Stimulated activated CD8-positive, alpha-beta memory T cell treated with anti-CD3 and anti-CD28 coated beads, Interleukin-12 subunit alpha, Interleukin-12 subunit beta, amount 100 ng/mL, for 24 hours (primary cell): ENCODE measurements around the gene RHEX.
"Not testable (repeated sequence)": the region's sequence is repeated elsewhere in the genome, so short reads cannot be mapped to it uniquely, and the experiment has no call there.

Source experiments
- DNase-seq: peaks from one replicate; pipeline ENCODE4 v3.0.0-alpha.2; 2020; ENCODE audit errors: extremely low read depth

The RHEX gene

GRCh38 chr1:206030191-206030590 lies 22.8 kb upstream of the RHEX start:
- no peak for DNase-seq

DNA sequence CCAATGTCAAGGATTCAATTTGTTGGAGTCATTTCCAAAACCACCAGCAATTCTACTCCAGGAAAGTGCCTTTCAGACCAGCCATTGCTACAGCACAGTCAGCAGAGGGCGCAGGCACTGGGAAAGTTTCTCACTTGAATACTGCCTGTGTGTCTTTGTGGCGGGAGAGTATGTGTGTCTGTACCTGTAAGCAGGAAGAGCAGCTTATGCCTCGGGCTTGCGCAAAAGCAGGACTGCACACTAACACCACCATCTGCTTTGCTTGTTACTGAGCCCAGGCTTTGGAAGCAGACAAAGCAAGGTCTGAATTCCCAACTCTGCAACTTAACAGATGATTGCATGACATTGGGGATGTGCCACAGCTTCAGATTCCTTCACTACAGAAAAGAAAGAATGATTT lies 22.3 kb upstream of the RHEX start:
- DNase-seq, result no peak

GRCh38 chr1:206032380-206033140 lies 20.4 kb upstream of the RHEX start:
- no peak for DNase-seq

GRCh38 chr1:206035027-206035426 lies 17.9 kb upstream of the RHEX start:
- no peak for DNase-seq

GRCh38 chr1:206036663-206037455 lies 16.1 kb upstream of the RHEX start:
- no peak for DNase-seq

GRCh38 chr1:206037581-206037980 lies 15.4 kb upstream of the RHEX start:
- DNase-seq, result no peak

GRCh38 chr1:206039046-206039973 lies 13.7 kb upstream of the RHEX start:
- no peak for DNase-seq

DNA sequence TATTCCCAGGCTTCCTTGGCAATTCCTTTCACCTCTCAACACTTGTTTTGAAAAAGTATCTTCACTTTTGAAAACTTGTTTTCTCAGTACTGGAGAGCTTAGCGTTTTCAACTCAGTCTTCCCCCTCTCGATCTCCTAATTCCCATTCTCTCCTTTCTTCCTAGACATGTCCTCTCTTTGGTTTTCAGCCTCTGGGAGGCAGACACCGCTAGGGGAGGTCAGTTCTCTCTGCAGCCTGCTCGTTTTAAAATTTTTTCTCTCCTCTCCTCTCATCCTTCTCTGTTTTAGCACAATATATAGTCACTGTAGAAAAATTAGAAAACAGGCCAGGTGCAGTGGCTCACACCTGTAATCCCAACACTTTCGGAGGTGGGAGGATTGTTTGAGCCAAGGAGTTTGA lies 12.6 kb upstream of the RHEX start:
- no peak for DNase-seq

DNA sequence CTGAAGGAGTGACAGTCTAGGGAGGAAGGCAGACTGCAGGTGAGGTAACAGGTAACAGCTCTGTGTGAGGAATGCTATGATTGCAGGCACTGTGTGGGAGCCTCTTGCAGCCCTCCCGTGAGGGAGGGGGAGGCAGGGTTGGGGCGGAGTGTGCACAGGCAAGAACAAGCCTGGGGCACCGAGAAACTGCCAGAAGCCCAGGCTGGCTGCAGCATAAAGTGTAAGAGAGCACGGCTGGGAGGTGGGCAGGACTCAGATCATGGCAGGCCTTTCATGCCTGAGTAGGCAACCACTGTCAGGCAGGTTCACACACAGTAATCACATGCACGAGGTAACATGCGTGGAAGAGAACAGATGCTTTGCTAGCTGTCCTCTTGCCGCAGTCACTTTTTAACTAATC lies 11.3 kb upstream of the RHEX start:
- no peak for DNase-seq

- no peak for DNase-seq
These were observed 5.7 kb upstream of the RHEX start for GRCh38 chr1:206047271-206047670.

GRCh38 chr1:206048582-206048981 lies 4.4 kb upstream of the RHEX start:
- no peak for DNase-seq

DNA sequence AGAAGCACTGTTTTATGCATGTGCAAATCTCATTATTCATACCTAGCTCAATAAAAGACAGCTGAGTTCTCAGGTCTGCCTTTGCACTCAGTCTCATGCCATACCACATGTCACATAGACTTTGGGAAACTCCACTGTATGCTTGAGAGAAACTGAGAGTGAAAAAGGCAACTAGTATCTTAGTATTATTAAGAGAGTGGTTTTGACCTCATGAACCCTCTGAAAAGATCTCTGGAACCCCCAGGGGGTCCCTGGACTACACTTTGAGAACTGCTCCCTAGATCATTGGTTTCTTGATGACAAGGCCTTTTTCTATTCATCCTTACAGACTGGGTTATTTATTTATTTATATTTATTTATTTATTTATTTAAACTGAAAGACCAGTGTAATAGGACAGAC lies 3.7 kb upstream of the RHEX start:
- no peak for DNase-seq

DNA sequence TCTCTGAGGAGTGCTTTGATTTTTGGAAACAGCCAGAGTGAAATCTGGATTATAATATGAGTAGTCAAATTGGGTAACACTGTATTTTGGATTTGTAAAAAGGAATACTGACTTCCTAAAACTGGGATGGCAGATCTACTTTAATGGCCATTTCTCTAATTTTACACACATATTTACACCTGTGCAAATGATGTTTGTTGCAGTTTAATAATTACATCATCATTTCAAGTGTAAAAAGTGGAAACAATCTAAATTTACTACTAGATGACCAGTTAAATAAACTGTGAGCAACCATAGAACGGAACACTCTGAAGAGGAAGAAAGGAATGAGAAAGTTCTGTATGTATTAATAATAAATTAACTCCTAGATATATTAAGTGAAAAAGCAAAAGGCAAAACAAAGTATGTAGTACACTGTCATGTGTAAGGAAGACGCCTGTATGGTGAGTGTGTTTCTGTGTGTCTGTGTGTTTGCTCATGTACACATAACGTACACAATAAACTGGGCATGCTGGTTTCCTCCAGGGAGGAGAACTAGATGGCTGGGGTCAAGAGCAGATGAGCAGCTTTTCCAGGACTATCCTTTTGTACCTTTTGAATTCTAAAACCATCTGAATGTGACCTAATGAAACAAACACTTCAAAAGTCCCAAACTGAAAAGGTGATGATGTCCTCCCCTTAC lies 2.9 kb upstream of the RHEX start:
- no peak for DNase-seq

- peak; percentile 12 for DNase-seq
These were observed 2.2 kb upstream of the RHEX start for GRCh38 chr1:206050655-206051235.

- DNase-seq, result not testable (repeated sequence)
These were observed 625 bp upstream of the RHEX start for GRCh38 chr1:206052231-206052865.

- DNase-seq, result not testable (repeated sequence)
These were observed 643 bp downstream of the RHEX start for GRCh38 chr1:206053616-206054015.

DNA sequence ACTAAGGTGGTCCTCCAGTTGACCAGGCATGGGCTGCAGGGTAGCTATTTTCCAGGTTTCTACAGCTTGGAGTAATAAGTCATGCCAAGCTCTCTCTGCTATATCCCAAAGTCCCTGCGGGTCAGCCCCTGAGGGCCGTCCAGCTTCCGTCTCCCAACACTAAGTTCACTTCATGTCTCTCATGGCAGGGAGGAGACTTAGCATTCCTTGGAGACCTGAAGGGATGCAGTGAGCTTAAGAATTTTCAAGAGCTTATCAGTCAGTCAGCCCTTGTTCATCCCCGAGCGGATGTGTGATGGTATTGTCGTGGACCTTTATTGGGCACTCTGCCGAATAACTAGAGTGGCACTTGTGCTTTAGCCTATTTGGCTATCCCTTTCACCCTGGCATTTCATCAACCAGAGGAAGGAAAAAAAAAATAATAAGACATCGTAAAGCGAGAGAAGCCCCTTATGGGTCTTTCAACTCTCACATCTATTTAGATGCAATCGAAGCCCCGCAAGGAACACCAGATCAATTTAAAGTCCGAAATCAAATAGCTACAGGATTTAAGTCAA lies 2.2 kb downstream of the RHEX start:
- DNase-seq, result not testable (repeated sequence)

DNA sequence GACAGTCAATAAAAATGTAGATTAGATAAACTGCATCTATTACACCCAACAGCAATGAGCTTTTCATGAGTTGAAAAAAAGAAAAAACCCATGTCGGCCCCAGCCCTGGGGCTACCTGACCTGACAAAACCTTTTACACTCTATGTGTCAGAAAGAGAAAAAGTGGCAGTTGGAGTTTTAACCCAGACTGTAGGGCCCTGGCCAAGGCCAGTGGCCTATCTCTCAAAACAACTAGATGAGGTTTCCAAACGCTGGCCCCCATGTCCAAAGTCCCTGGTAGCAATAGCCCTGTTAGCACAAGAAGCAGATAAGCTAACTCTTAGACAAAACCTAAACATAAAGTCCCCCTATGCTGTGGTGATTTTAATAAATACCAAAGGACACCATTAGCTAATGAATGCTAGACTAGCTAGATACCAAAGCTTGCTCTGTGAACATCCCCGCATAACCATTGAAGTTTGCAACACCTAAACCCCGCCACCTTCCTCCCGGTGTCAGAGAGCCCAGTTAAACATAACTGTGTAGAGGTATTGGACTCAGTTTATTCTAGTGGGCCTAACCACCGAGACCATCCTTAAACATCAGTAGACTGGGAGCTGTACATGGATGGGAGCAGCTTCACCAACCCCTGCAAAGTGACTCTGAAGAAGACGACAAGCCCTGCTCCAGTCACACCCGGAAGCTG lies 2.8 kb downstream of the RHEX start:
- not testable (repeated sequence) for DNase-seq

DNA sequence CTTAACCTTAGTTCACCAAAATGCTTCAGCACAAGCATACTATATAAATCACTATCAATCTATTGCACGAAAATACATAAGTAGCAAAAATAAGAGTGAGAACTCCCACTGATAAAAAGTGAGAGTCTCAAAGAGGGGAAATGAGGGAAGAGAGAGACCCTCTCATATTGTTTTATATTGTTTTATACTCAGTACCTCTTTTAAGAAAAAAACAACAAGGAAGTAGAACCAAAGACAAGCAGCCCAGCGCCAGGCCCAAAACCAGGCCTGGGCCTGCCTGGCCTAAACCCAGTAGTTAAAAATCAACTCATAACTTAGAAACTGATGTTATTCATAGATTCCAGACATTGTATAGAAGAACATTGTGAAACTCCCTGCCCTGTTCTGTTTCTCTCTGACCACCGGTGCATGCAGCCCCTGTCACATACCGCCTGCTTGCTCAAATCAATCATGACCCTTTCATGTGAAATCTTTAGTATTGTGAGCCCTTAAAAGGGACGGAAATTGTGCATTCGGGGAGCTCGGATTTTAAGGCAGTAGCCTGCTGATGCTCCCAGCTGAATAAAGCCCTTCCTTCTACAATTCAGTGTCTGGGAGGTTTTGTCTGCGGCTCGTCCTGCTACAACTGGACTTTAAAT lies 5.4 kb downstream of the RHEX start:
- DNase-seq, result not testable (repeated sequence)
